ENCODE results near the gene LRP8. TPM values are rescaled to one million over a fixed set of nuclear protein-coding genes. Genes with fewer than 3 reads are reported as not detected.

LRP8 gene
- total RNA-seq (6.9 TPM), polyA plus RNA-seq (ENCODE audit: insufficient read depth, low read depth, low replicate concordance) (1.4 TPM)
- long read RNA-seq, donor 1, result 0 reads
- long read RNA-seq, donor 2, result 0 reads
- long read RNA-seq, donor 3, result 0 reads
- long read RNA-seq, donor 4, result 0 reads
- long read RNA-seq, donor 5, result 0 reads
- long read RNA-seq, donor 6, result 0 reads
- long read RNA-seq, donor 7, partial matches to known transcripts, result 2 of 5 reads
- long read RNA-seq, donor 7, other reads (novel, unspliced or antisense), result 3 of 5 reads
- long read RNA-seq, donor 8, result 0 reads
- long read RNA-seq, donor 9, result 0 reads
- long read RNA-seq, donor 10, result 0 reads

DNA sequence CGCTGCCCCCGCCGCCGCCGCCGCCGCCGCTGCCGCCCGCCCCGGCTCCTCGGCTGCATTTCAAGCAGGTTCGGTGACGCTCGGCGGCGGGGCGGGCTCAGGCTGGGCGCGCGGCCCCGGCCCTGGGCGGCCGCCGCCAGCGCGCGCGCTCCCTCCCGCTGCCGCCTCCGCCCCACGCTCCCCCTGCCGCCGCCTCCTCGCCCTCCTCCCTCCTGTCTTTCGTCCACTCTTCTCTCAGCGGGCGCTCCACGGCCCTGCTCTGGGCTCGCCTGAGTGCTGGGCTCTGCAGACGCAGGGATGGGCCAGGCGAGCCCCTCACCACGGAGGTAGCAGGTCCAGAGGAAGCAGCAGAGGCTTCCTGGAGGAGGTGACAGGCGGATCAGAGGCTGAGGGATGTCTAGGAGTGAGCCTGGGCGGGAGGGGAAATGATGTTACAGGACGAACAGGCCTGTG, at the start of gene LRP8:
LRP8 (minus strand) TSS at position 62 of the 453 bp plus-strand sequence. CDS start 158 bp downstream, outside the sequence.
- Histone ChIP-seq H3K4me3 (ENCODE audit: low read length in 3 of 3) (peak within 1 kb of the TSS; percentile 38 to 56 (median 48)), H3K9ac (ENCODE audit: low read length in 3 of 3) (peak within 1 kb of the TSS in 2 of 3 donors; percentile 46 to 51), H3K4me1 (ENCODE audit: control insufficient read depth in 2 of 3, insufficient read depth in 2 of 3, low read depth in 1 of 3, low read length in 3 of 3) (peaks cover 0 to 9% (median 0%) of the 10 kb centered on the region in 3 donors), H3K36me3 (ENCODE audit: control insufficient read depth in 2 of 3, insufficient read depth in 3 of 3, low read length in 3 of 3) (no peaks in the 10 kb centered on the region), H3K27me3 (ENCODE audit: control insufficient read depth, insufficient read depth, low read length) (no peaks in the 10 kb centered on the region), H3K9me3 (ENCODE audit: control insufficient read depth in 2 of 3, insufficient read depth in 1 of 3, low read length in 3 of 3) (no peaks in the 10 kb centered on the region), H3K27ac (ENCODE audit: low read depth in 2 of 2, low read length in 2 of 2) (no peak within 1 kb of the TSS)
- no peak for TF ChIP-seq CTCF (IDR thresholded peaks at IDR 0.05; ENCODE audit: borderline replicate concordance, extremely low read depth, insufficient read depth)
- FAIRE-seq, result no peak
- intact Hi-C loops (cut with DNase I), result no loop called here
- peak; percentile 75 to 92 (median 85) for DNase-seq

DNA sequence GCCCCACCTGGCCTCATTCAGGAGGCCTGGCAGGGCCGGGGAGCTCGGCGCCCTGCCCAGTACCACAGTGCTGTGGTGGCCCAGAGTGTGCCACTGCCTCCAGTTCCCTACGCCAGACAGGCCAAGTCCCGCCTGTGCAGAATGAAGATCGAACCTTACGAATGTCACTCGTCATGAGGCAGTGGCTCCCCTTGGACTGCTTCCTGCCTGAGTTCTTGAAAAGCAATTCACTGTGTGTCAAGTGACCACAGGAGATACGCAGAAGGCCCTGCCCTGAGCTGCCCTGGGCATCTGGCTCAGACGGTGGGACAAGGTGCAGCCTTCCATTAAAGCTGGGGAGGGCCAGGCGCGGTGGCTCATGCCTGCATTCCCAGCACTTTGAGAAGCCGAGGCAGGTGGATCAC, 49.6 kb upstream of the LRP8 start:
- H3K4me1 ChIP-seq (ENCODE audit: control insufficient read depth in 2 of 3, insufficient read depth in 2 of 3, low read depth in 1 of 3, low read length in 3 of 3), result no peaks in the 10 kb centered on the region
- no peak for FAIRE-seq

GRCh38 chr1:53376742-53377437, 49.0 kb upstream of the LRP8 start:
- no peak overlapping the region for H3K9ac ChIP-seq (ENCODE audit: low read length in 3 of 3)
- no peaks in the 10 kb centered on the region for H3K27me3 ChIP-seq (ENCODE audit: control insufficient read depth, insufficient read depth, low read length)
- FAIRE-seq (no peak), DNase-seq (peak in 3 of 5 donors; percentile 6 to 59 (median 18))
- H3K4me3 ChIP-seq (ENCODE audit: low read length in 3 of 3), result no peak overlapping the region
- H3K36me3 ChIP-seq (ENCODE audit: control insufficient read depth in 2 of 3, insufficient read depth in 3 of 3, low read length in 3 of 3), result no peaks in the 10 kb centered on the region
- TF ChIP-seq CTCF (IDR thresholded peaks at IDR 0.05; ENCODE audit: borderline replicate concordance, extremely low read depth, insufficient read depth), result no peak
- H3K9me3 ChIP-seq (ENCODE audit: control insufficient read depth in 2 of 3, insufficient read depth in 1 of 3, low read length in 3 of 3), result no peaks in the 10 kb centered on the region
- intact Hi-C loops (cut with DNase I), result no loop called here
- no peaks in the 10 kb centered on the region for H3K4me1 ChIP-seq (ENCODE audit: control insufficient read depth in 2 of 3, insufficient read depth in 2 of 3, low read depth in 1 of 3, low read length in 3 of 3)
- H3K27ac ChIP-seq (ENCODE audit: low read depth in 2 of 2, low read length in 2 of 2), result no peak overlapping the region

More for the DNA sequence above, 49.6 kb upstream of the LRP8 start:
- DNase-seq, result peak in 3 of 5 donors; percentile 8 to 54 (median 40)
- Histone ChIP-seq H3K27ac (ENCODE audit: low read depth in 2 of 2, low read length in 2 of 2) (no peak overlapping the region), H3K9ac (ENCODE audit: low read length in 3 of 3) (no peak overlapping the region), H3K36me3 (ENCODE audit: control insufficient read depth in 2 of 3, insufficient read depth in 3 of 3, low read length in 3 of 3) (no peaks in the 10 kb centered on the region), H3K4me3 (ENCODE audit: low read length in 3 of 3) (no peak overlapping the region), H3K27me3 (ENCODE audit: control insufficient read depth, insufficient read depth, low read length) (no peaks in the 10 kb centered on the region), H3K9me3 (ENCODE audit: control insufficient read depth in 2 of 3, insufficient read depth in 1 of 3, low read length in 3 of 3) (no peaks in the 10 kb centered on the region)
- intact Hi-C loops (cut with DNase I), result no loop called here
- TF ChIP-seq CTCF (IDR thresholded peaks at IDR 0.05; ENCODE audit: borderline replicate concordance, extremely low read depth, insufficient read depth), result no peak

All from kidney (tissue), 22 donors.